Measurements from ENCODE around the gene C2orf78. TPM values are rescaled to one million over a fixed set of nuclear protein-coding genes. Genes with fewer than 3 reads are reported as not detected.
"Not testable (repeated sequence)": the region's sequence is repeated elsewhere in the genome, so short reads cannot be mapped to it uniquely, and the experiment has no call there.

Gene C2orf78
- total RNA-seq, 4 donors from 2014 or later, result not detected

- TF ChIP-seq, protein P1, sequence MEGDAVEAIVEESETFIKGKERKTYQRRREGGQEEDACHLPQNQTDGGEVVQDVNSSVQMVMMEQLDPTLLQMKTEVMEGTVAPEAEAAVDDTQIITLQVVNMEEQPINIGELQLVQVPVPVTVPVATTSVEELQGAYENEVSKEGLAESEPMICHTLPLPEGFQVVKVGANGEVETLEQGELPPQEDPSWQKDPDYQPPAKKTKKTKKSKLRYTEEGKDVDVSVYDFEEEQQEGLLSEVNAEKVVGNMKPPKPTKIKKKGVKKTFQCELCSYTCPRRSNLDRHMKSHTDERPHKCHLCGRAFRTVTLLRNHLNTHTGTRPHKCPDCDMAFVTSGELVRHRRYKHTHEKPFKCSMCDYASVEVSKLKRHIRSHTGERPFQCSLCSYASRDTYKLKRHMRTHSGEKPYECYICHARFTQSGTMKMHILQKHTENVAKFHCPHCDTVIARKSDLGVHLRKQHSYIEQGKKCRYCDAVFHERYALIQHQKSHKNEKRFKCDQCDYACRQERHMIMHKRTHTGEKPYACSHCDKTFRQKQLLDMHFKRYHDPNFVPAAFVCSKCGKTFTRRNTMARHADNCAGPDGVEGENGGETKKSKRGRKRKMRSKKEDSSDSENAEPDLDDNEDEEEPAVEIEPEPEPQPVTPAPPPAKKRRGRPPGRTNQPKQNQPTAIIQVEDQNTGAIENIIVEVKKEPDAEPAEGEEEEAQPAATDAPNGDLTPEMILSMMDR (IDR thresholded peaks at IDR 0.05), result no peak
- TF ChIP-seq POLR2AphosphoS5 (IDR thresholded peaks at IDR 0.05), result no peak
- TF ChIP-seq POLR2A (IDR thresholded peaks at IDR 0.05), result no peak
- TF ChIP-seq EP300 (IDR thresholded peaks at IDR 0.05), result no peak
- H3K27ac ChIP-seq, result no peak overlapping the region
- H3K4me1 ChIP-seq, result no peaks in the 10 kb centered on the region
- no peak overlapping the region for H3K4me3 ChIP-seq
- no peak for DNase-seq (ENCODE audit: low spot score in 2 of 2)
- H3K36me3 ChIP-seq, result peaks cover 34% of the 10 kb centered on the region
- 83% methylated on average over 11 of the region's 11 CpGs for WGBS
- H3K9me3 ChIP-seq, result no peaks in the 10 kb centered on the region
- H3K27me3 ChIP-seq, result no peaks in the 10 kb centered on the region
Observed at GRCh38 chr2:73746015-73746876, 37.7 kb upstream of the C2orf78 start.

GRCh38 chr2:73746877-73747208 is 37.1 kb upstream of the C2orf78 start:
- no peak overlapping the region for H3K4me3 ChIP-seq
- no peaks in the 10 kb centered on the region for H3K9me3 ChIP-seq
- peaks cover 40% of the 10 kb centered on the region for H3K36me3 ChIP-seq
- no peak overlapping the region for H3K27ac ChIP-seq
- no peaks in the 10 kb centered on the region for H3K27me3 ChIP-seq
- H3K4me1 ChIP-seq, result no peaks in the 10 kb centered on the region
- DNase-seq (ENCODE audit: low spot score in 2 of 2), result no peak
- no peak for TF ChIP-seq EP300 (IDR thresholded peaks at IDR 0.05)
- no peak for TF ChIP-seq POLR2AphosphoS5 (IDR thresholded peaks at IDR 0.05)
- TF ChIP-seq POLR2A (IDR thresholded peaks at IDR 0.05), result no peak
- TF ChIP-seq, protein P1 (IDR thresholded peaks at IDR 0.05), result no peak
- 88% methylated on average over 3 of the region's 3 CpGs for WGBS

DNA sequence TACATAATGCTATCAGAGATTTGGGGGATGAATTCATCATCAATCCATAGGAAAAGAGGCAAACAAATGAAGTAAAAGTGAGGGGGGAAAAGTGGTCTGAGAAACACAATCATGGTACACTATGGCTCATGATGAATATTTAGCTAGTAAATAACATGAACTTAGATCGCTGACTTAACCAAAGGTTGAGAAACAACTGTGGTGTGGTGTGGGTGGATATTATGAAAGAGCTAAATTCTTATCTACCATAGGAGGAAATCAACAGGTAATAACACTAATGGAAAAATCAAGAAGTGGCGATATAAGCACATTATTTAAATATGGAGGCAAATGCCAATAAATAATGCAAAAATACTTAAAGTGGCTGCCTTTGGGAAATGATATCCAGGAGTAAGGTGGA is 34.7 kb upstream of the C2orf78 start:
- H3K36me3 ChIP-seq, result peaks cover 56% of the 10 kb centered on the region
- 79% methylated on average over 2 of the region's 2 CpGs for WGBS

DNA sequence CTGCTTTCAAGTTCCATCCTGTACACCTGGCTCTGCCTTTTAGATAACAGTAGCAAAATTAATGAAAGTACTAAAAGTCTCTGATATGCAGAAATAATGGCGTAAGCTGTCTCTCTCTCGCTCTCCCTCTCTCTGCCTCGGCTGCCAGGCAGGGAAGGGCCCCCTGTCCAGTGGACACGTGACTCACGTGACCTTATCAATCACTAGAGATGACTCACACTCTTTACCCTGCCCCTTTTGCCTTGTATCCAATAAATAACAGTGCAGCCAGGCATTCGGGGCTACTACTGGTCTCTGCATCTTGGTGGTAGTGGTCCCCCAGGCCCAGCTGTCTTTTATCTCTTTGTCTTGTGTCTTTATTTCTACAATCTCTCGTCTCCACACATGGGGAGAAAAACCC is 29.7 kb upstream of the C2orf78 start:
- not testable (repeated sequence) for DNase-seq (ENCODE audit: low spot score in 2 of 2); H3K4me3 ChIP-seq; H3K4me1 ChIP-seq; H3K9me3 ChIP-seq; H3K27ac ChIP-seq; H3K27me3 ChIP-seq
- 95% methylated on average over 7 of the region's 7 CpGs for WGBS
- H3K36me3 ChIP-seq, result peaks cover 76% of the 10 kb centered on the region

More for the DNA sequence above, 34.7 kb upstream of the C2orf78 start:
- Histone ChIP-seq H3K4me1 (no peaks in the 10 kb centered on the region), H3K9me3 (no peaks in the 10 kb centered on the region), H3K27me3 (no peaks in the 10 kb centered on the region), H3K4me3 (no peak overlapping the region), H3K27ac (no peak overlapping the region)
- no peak for DNase-seq (ENCODE audit: low spot score in 2 of 2)
- TF ChIP-seq POLR2AphosphoS5 (IDR thresholded peaks at IDR 0.05) (no peak), EP300 (IDR thresholded peaks at IDR 0.05) (no peak), POLR2A (IDR thresholded peaks at IDR 0.05) (no peak)
- TF ChIP-seq, protein P1 (IDR thresholded peaks at IDR 0.05), result no peak

GRCh38 chr2:73759285-73759764 is 24.7 kb upstream of the C2orf78 start:
- TF ChIP-seq POLR2A (IDR thresholded peaks at IDR 0.05), result no peak
- no peak for TF ChIP-seq EP300 (IDR thresholded peaks at IDR 0.05)
- TF ChIP-seq, protein P1 (IDR thresholded peaks at IDR 0.05), result no peak
- TF ChIP-seq POLR2AphosphoS5 (IDR thresholded peaks at IDR 0.05), result no peak
- 30% methylated on average over 3 of the region's 3 CpGs for WGBS
- Histone ChIP-seq H3K36me3 (peaks cover 82% of the 10 kb centered on the region), H3K27me3 (no peaks in the 10 kb centered on the region), H3K9me3 (no peaks in the 10 kb centered on the region), H3K27ac (no peak overlapping the region), H3K4me1 (peaks cover 2% of the 10 kb centered on the region), H3K4me3 (no peak overlapping the region)
- no peak for DNase-seq (ENCODE audit: low spot score in 2 of 2)
